WTC11 (cell line): ENCODE data around the gene USP7. TPM values are rescaled to one million over a fixed set of nuclear protein-coding genes. Genes with fewer than 3 reads are reported as not detected.
A peak's percentile ranks its signal among the peaks of the same experiment; 100 is the strongest.

Experiments used
- ATAC-seq: fragments of 200-7000 bp; cut with Tn5 transposase; 2 replicates; pipeline ENCODE4 v1.10.0; 2021; ENCODE audit warnings: mild to moderate bottlenecking, moderate library complexity
- CTCF ChIA-PET: fragments of 300-600 bp; sonication (Branson Sonifier 250); formaldehyde crosslinking; loops from one replicate; lab custom pipeline; 2021; ENCODE audit warnings: antibody characterized with exemption; lab: Charles Lee
- POLR2A ChIA-PET: fragments of 350-600 bp; sonication (Branson Sonifier 250); formaldehyde crosslinking; loops from one replicate; lab custom pipeline; 2021; ENCODE audit warnings: antibody characterized with exemption; lab: Charles Lee
- DNase-seq: peaks from one replicate; pipeline ENCODE4 v3.0.0; 2021; ENCODE audit warnings: low spot score
- H3K27ac Mint-ChIP-seq: 2 replicates; pipeline ENCODE4 v1.8.0; 2021; ENCODE audit warnings: mixed read lengths
- H3K27me3 Mint-ChIP-seq: 2 replicates; pipeline ENCODE4 v1.8.0; 2021; ENCODE audit warnings: low read depth, mild to moderate bottlenecking, moderate library complexity, mixed read lengths
- H3K36me3 Mint-ChIP-seq: 2 replicates; pipeline ENCODE4 v1.8.0; 2021; ENCODE audit warnings: mixed read lengths
- H3K4me1 Mint-ChIP-seq: 2 replicates; pipeline ENCODE4 v1.8.0; 2022; ENCODE audit warnings: mixed read lengths
- H3K4me3 Mint-ChIP-seq: 2 replicates; pipeline ENCODE4 v1.8.0; 2021; ENCODE audit warnings: mild to moderate bottlenecking, moderate library complexity, mixed read lengths
- H3K9me3 Mint-ChIP-seq: 2 replicates; pipeline ENCODE4 v1.8.0; 2021; ENCODE audit warnings: mixed read lengths
- CBFB ChIP-seq: sonication (generic); formaldehyde crosslinking; IDR thresholded peaks from 2 replicates; pipeline ENCODE4 v1.8.1; 2022; ENCODE audit warnings: mild to moderate bottlenecking, low read depth, missing genetic modification reagents
- ESRRA ChIP-seq: sonication (generic); formaldehyde crosslinking; IDR thresholded peaks from 2 replicates; pipeline ENCODE4 v1.8.1; 2022; ENCODE audit warnings: mild to moderate bottlenecking, missing genetic modification reagents, borderline replicate concordance
- ETV6 ChIP-seq: sonication (generic); formaldehyde crosslinking; IDR thresholded peaks from 2 replicates; pipeline ENCODE4 v1.8.1; 2022; ENCODE audit warnings: mild to moderate bottlenecking, missing genetic modification reagents
- GABPB1 ChIP-seq: sonication (generic); formaldehyde crosslinking; IDR thresholded peaks from 2 replicates; pipeline ENCODE4 v1.8.1; 2023; ENCODE audit warnings: mild to moderate bottlenecking, missing genetic modification reagents
- GTF2I ChIP-seq: fragments of 250-450 bp; sonication (Bioruptor Pico); conservative IDR thresholded peaks from 2 replicates; pipeline ENCODE4 v1.4.0; 2021; ENCODE audit warnings: mild to moderate bottlenecking
- IRF1 ChIP-seq: sonication (generic); formaldehyde crosslinking; IDR thresholded peaks from 2 replicates; pipeline ENCODE4 v1.8.0; 2023; ENCODE audit warnings: missing genetic modification reagents
- IRF2 ChIP-seq: sonication (generic); formaldehyde crosslinking; IDR thresholded peaks from 2 replicates; pipeline ENCODE4 v1.8.0; 2022; ENCODE audit warnings: low read depth, missing genetic modification reagents, borderline replicate concordance
- JUN ChIP-seq: sonication (generic); formaldehyde crosslinking; IDR thresholded peaks from 2 replicates; pipeline ENCODE4 v1.8.0; 2023; ENCODE audit warnings: mild to moderate bottlenecking, missing genetic modification reagents
- RORB ChIP-seq: fragments of 250-450 bp; sonication (Bioruptor Pico); IDR thresholded peaks from 2 replicates; pipeline ENCODE4 v1.9.0; 2021; ENCODE audit warnings: mild to moderate bottlenecking
- TP53 ChIP-seq: sonication (generic); formaldehyde crosslinking; IDR thresholded peaks from 2 replicates; pipeline ENCODE4 v1.8.1; 2023; ENCODE audit warnings: mild to moderate bottlenecking, missing genetic modification reagents
- ZBTB21 ChIP-seq: sonication (generic); formaldehyde crosslinking; IDR thresholded peaks from 2 replicates; pipeline ENCODE4 v1.8.1; 2023; ENCODE audit warnings: mild to moderate bottlenecking, missing genetic modification reagents, borderline replicate concordance
- ZNF317 ChIP-seq: sonication (generic); formaldehyde crosslinking; IDR thresholded peaks from 2 replicates; pipeline ENCODE4 v1.8.1; 2023; ENCODE audit warnings: low read depth, mild to moderate bottlenecking, moderate library complexity, missing genetic modification reagents, borderline replicate concordance
- ZNF423 ChIP-seq: fragments of 250-450 bp; sonication (Bioruptor Pico); IDR thresholded peaks from 2 replicates; pipeline ENCODE4 v2.1.2; 2022; ENCODE audit warnings: mild to moderate bottlenecking, moderate library complexity
- total RNA-seq: library from RNA; stranded (reverse); gene quantifications from 3 replicates; pipeline ENCODE4 v1.2.3, GENCODE V29; 2021
- TF ChIP-seq, protein P1 (sequence below): sonication (generic); formaldehyde crosslinking; IDR thresholded peaks from 2 replicates; pipeline ENCODE4 v1.8.1; 2022; ENCODE audit warnings: missing genetic modification reagents, borderline replicate concordance
- TF ChIP-seq, protein P2 (sequence below): sonication (generic); formaldehyde crosslinking; IDR thresholded peaks from 2 replicates; pipeline ENCODE4 v1.8.1; 2022; ENCODE audit warnings: mild to moderate bottlenecking, moderate library complexity, missing genetic modification reagents
- TF ChIP-seq, protein P3 (sequence below): fragments of 250-450 bp; sonication (Bioruptor Pico); IDR thresholded peaks from 2 replicates; pipeline ENCODE4 v1.9.0; 2021; ENCODE audit warnings: mild to moderate bottlenecking

USP7 gene
- total RNA-seq, 1 experiment from 2014 or later, result 211 TPM

- no peak for TF ChIP-seq ZBTB21 (CRISPR knock-in tag)
- TF ChIP-seq ESRRA (CRISPR knock-in tag), result no peak
- TF ChIP-seq, protein P1, sequence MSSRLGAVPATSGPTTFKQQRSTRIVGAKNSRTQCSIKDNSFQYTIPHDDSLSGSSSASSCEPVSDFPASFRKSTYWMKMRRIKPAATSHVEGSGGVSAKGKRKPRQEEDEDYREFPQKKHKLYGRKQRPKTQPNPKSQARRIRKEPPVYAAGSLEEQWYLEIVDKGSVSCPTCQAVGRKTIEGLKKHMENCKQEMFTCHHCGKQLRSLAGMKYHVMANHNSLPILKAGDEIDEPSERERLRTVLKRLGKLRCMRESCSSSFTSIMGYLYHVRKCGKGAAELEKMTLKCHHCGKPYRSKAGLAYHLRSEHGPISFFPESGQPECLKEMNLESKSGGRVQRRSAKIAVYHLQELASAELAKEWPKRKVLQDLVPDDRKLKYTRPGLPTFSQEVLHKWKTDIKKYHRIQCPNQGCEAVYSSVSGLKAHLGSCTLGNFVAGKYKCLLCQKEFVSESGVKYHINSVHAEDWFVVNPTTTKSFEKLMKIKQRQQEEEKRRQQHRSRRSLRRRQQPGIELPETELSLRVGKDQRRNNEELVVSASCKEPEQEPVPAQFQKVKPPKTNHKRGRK (CRISPR knock-in tag), result no peak
- no peak for TF ChIP-seq CBFB
- TF ChIP-seq ZNF317 (CRISPR knock-in tag), result no peak
Measured at GRCh38 chr16:8853150-8853549, 110.6 kb downstream of the USP7 start (continued).

DNA sequence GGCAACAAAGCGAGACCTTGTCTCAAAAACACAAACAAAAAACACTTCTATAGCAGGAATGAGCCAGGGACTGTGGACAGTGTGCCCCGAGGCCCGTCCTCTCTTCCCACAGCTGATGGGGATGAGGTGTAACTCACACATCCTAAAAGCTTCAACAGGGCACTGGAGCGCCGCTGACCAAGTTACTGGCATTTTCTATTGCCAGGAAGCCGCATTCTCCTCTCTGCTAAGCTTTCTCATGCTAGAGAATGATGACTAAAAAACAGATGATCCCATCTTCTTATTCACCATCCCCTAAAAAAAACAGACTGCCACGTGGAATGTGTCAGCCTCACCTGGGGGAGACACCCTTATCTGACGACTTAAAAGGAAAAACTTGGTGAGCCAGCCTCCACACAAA lies 111.2 kb downstream of the USP7 start:
- Mint-ChIP-seq H3K4me3 (no peak overlapping the region), H3K36me3 (peaks cover 63% of the 10 kb centered on the region), H3K27me3 (no peaks in the 10 kb centered on the region), H3K9me3 (no peaks in the 10 kb centered on the region), H3K4me1 (peaks cover 53% of the 10 kb centered on the region)
- CTCF ChIA-PET, result interaction anchor here (1.0 to 3.4 kb wide), 5 partner anchors 16 to 285 kb away, joined by 3 to 9 read pairs (median 5); partner anchors contain the start of gene CARHSP1
- POLR2A ChIA-PET, result interaction anchor here (0.6 to 1.4 kb wide), 3 partner anchors 11 to 169 kb away, joined by 3 to 8 read pairs (median 5); no protein-coding TSS in a partner anchor
- no peak for ATAC-seq
- no peak for TF ChIP-seq ZNF423 (CRISPR knock-in tag)
- no peak for TF ChIP-seq IRF2 (CRISPR knock-in tag)
- TF ChIP-seq, protein P2, sequence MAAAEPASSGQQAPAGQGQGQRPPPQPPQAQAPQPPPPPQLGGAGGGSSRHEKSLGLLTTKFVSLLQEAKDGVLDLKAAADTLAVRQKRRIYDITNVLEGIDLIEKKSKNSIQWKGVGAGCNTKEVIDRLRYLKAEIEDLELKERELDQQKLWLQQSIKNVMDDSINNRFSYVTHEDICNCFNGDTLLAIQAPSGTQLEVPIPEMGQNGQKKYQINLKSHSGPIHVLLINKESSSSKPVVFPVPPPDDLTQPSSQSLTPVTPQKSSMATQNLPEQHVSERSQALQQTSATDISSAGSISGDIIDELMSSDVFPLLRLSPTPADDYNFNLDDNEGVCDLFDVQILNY (CRISPR knock-in tag), result no peak
- TF ChIP-seq, protein P3, sequence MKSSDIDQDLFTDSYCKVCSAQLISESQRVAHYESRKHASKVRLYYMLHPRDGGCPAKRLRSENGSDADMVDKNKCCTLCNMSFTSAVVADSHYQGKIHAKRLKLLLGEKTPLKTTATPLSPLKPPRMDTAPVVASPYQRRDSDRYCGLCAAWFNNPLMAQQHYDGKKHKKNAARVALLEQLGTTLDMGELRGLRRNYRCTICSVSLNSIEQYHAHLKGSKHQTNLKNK (CRISPR knock-in tag), result no peak
- no peak for TF ChIP-seq GTF2I (CRISPR knock-in tag)
- TF ChIP-seq, all 79 proteins: peak for 0
- no peak for DNase-seq
- H3K27ac Mint-ChIP-seq, result peak overlapping the region; percentile 83

DNA sequence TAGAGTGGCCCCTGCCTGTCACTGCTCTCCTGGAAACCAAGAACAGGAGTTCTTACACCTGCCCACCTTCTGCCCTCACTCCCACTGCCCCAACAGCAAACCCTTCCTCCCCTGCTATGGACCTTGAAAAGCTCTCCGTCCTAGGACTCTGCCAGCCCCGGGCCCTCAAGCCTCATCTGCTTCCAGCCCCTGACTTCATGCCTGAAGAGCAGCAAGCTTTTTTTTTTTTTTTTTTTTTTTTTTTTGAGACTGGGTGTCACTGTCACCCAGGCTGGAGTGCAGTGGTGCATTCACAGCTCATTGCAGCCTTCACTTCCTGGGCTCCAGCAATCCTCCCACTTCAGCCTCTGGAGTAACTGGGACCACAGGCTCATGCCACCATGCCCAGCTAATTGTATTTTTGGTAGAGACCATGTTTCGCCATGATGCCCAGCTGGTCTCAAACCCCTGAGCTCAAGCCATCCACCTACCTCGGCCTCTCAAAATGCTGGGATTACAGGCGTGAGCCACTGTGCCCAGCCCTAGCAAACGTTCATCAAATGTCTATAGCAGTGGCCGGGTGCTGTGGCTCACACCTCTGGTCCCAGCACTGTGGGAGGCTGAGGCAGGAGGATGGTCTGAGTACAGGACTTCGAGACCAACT lies 111.8 kb downstream of the USP7 start:
- no peak for ATAC-seq
- H3K4me1 Mint-ChIP-seq, result peaks cover 52% of the 10 kb centered on the region
- TF ChIP-seq ZBTB21 (CRISPR knock-in tag), result no peak
- TF ChIP-seq JUN, result no peak
- TF ChIP-seq GABPB1, result no peak
- no peak for TF ChIP-seq IRF1 (CRISPR knock-in tag)
- no peak for TF ChIP-seq ETV6
- no peak for TF ChIP-seq TP53 (CRISPR knock-in tag)
- no peak for TF ChIP-seq ZNF423 (CRISPR knock-in tag)
- no peak for TF ChIP-seq RORB (CRISPR knock-in tag)
- H3K4me3 Mint-ChIP-seq, result no peak overlapping the region
- ChIA-PET POLR2A (interaction anchor here (0.6 to 1.4 kb wide), 2 partner anchors 12 to 168 kb away, joined by 5 to 8 read pairs; no protein-coding TSS in a partner anchor), CTCF (interaction anchor here (1.0 to 3.4 kb wide), 5 partner anchors 17 to 285 kb away, joined by 3 to 9 read pairs (median 6); partner anchors contain the start of gene CARHSP1)
- peaks cover 61% of the 10 kb centered on the region for H3K36me3 Mint-ChIP-seq
- peak; percentile 4 for DNase-seq
- H3K27me3 Mint-ChIP-seq, result no peaks in the 10 kb centered on the region
- peak overlapping the region; percentile 79 for H3K27ac Mint-ChIP-seq
- no peaks in the 10 kb centered on the region for H3K9me3 Mint-ChIP-seq
